Mesenchymal stem cell (in vitro differentiated cells and primary cell): Measurements from ENCODE around the gene GBX2.

Source experiments
- DNase-seq: peaks from one replicate; pipeline ENCODE4 v3.0.0-alpha.2; 2013
- H2AFZ ChIP-seq: one replicate; pipeline ENCODE4 v1.6.1; 2013; ENCODE audit warnings: low read depth, mild to moderate bottlenecking, control low read depth, inconsistent platforms, low read length, moderate library complexity
- H2AK5ac ChIP-seq: 2 replicates; pipeline ENCODE4 v1.6.1; 2013; ENCODE audit warnings: low read length, moderate library complexity, mild to moderate bottlenecking, inconsistent platforms; ENCODE audit not compliant: severe bottlenecking
- H2BK120ac ChIP-seq: one replicate; pipeline ENCODE4 v1.6.1; 2013; ENCODE audit warnings: low read depth, mild to moderate bottlenecking, inconsistent platforms, low read length, moderate library complexity
- H2BK12ac ChIP-seq, 2 experiments: one replicate each; pipeline ENCODE4 v1.6.1; 2013; ENCODE audit warnings: inconsistent platforms in 2 of 2, low read length in 2 of 2, mild to moderate bottlenecking in 2 of 2, moderate library complexity in 2 of 2, control low read depth in 1 of 2
- H2BK15ac ChIP-seq: one replicate; pipeline ENCODE4 v1.6.1; 2013; ENCODE audit warnings: mild to moderate bottlenecking, low read depth, inconsistent platforms; ENCODE audit not compliant: poor library complexity, severe bottlenecking
- H2BK5ac ChIP-seq: 2 replicates; pipeline ENCODE4 v1.6.1; 2013; ENCODE audit warnings: low read depth, mild to moderate bottlenecking, low read length, control low read depth, inconsistent platforms; ENCODE audit not compliant: poor library complexity, severe bottlenecking
- H3K14ac ChIP-seq, 2 experiments: one replicate each; pipeline ENCODE4 v1.6.1; 2013; ENCODE audit warnings: inconsistent platforms in 2 of 2, low read length in 2 of 2, control low read depth in 1 of 2, mild to moderate bottlenecking in 1 of 2, moderate library complexity in 1 of 2
- H3K18ac ChIP-seq, 2 experiments: one replicate each; pipeline ENCODE4 v1.6.1; 2013; ENCODE audit warnings: inconsistent platforms in 2 of 2, low read length in 2 of 2, control low read depth in 1 of 2, low read depth in 1 of 2, mild to moderate bottlenecking in 1 of 2
- H3K23ac ChIP-seq, 2 experiments: one replicate each; pipeline ENCODE4 v1.6.1; 2013; ENCODE audit warnings: inconsistent platforms in 2 of 2, low read length in 2 of 2, mild to moderate bottlenecking in 2 of 2, moderate library complexity in 2 of 2, control low read depth in 1 of 2
- H3K27ac ChIP-seq: 2 replicates; pipeline ENCODE4 v1.5.1; 2013; ENCODE audit warnings: mild to moderate bottlenecking, moderate library complexity, low read length, control low read depth, inconsistent platforms; ENCODE audit not compliant: poor library complexity, severe bottlenecking
- H3K27me3 ChIP-seq, 2 experiments: 2 replicates each; pipeline versions ENCODE4 v1.6.1 to v1.7.0; 2013; ENCODE audit warnings: low read length in 2 of 2, mild to moderate bottlenecking in 2 of 2, moderate library complexity in 2 of 2, control low read depth in 1 of 2, inconsistent platforms in 1 of 2; ENCODE audit not compliant: control insufficient read depth in 1 of 2, insufficient read depth in 1 of 2
- H3K36me3 ChIP-seq, 2 experiments: 2 replicates each; pipeline versions ENCODE4 v1.6.1 to v1.7.0; 2013; ENCODE audit warnings: low read length in 2 of 2, control low read depth in 1 of 2, inconsistent platforms in 1 of 2, low read depth in 1 of 2, mild to moderate bottlenecking in 1 of 2; ENCODE audit not compliant: insufficient read depth in 2 of 2, control insufficient read depth in 1 of 2
- H3K4ac ChIP-seq, 2 experiments: one replicate each; pipeline ENCODE4 v1.6.1; 2013; ENCODE audit warnings: inconsistent platforms in 2 of 2, low read length in 2 of 2, mild to moderate bottlenecking in 2 of 2, moderate library complexity in 2 of 2, control low read depth in 1 of 2, low read depth in 1 of 2
- H3K4me1 ChIP-seq: 2 replicates; pipeline ENCODE4 v1.6.1; 2013; ENCODE audit warnings: low read depth, low read length, control low read depth; ENCODE audit not compliant: control insufficient read depth, insufficient read depth
- H3K4me2 ChIP-seq: 2 replicates; pipeline ENCODE4 v1.6.1; 2013; ENCODE audit warnings: low read length, mild to moderate bottlenecking, inconsistent platforms; ENCODE audit not compliant: poor library complexity, severe bottlenecking
- H3K4me3 ChIP-seq, 2 experiments: 2 replicates each; pipeline versions ENCODE4 v1.5.1 to v1.7.0; 2013; ENCODE audit warnings: low read length in 2 of 2, mild to moderate bottlenecking in 2 of 2, control low read depth in 1 of 2, low read depth in 1 of 2; ENCODE audit not compliant: insufficient read depth in 1 of 2
- H3K79me1 ChIP-seq: replicated peaks from 2 replicates; pipeline ENCODE4 v1.6.1; 2013; ENCODE audit warnings: mild to moderate bottlenecking, control low read depth, low read length, inconsistent platforms; ENCODE audit not compliant: poor library complexity, severe bottlenecking
- H3K9ac ChIP-seq: 2 replicates; pipeline ENCODE4 v1.7.0; 2013; ENCODE audit warnings: mild to moderate bottlenecking, low read length, moderate library complexity
- H3K9me3 ChIP-seq: 2 replicates; pipeline ENCODE4 v1.7.0; 2013; ENCODE audit warnings: mild to moderate bottlenecking, low read length; ENCODE audit not compliant: control insufficient read depth
- H4K8ac ChIP-seq: one replicate; pipeline ENCODE4 v1.6.1; 2013; ENCODE audit warnings: inconsistent platforms, mild to moderate bottlenecking, low read length, moderate library complexity
- H4K91ac ChIP-seq: one replicate; pipeline ENCODE4 v1.6.1; 2013; ENCODE audit warnings: mild to moderate bottlenecking, low read length, inconsistent platforms
- WGBS: methylation state at CpG from one replicate; pipeline ENCODE4 v1.1.7; 2013; ENCODE audit warnings: mixed read lengths; 5-methylcytosine and 5-hydroxymethylcytosine counted together

GBX2 gene

DNA sequence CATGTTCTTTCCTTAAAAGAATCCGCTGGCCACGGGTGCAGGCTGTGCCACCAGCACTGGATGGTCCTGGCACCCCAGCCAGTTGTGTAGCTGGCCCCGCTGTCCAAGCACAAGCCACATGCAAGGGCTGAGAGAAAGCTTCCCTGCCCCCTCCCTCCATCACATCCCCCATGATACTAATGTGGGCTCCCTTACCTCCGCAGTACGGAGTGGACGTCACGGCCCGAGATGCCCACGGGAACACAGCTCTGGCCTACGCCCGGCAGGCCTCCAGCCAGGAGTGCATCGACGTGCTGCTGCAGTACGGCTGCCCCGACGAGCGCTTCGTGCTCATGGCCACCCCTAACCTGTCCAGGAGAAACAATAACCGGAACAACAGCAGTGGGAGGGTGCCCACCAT, 44.5 kb downstream of the GBX2 start:
- Histone ChIP-seq H2AFZ (no peak overlapping the region), H4K8ac (no peak overlapping the region), H4K91ac (no peak overlapping the region), H3K4me3 (no peak overlapping the region), H3K14ac (no peak overlapping the region), H3K4me1 (peaks cover 11% of the 10 kb centered on the region), H3K79me1 (no peaks in the 10 kb centered on the region), H3K36me3 (peaks cover 34 to 39% of the 10 kb centered on the region in 2 experiments), H3K4ac (no peak overlapping the region), H2BK12ac (no peak overlapping the region), H3K9ac (no peak overlapping the region), H2BK5ac (no peak overlapping the region), H2BK120ac (no peak overlapping the region), H3K9me3 (no peaks in the 10 kb centered on the region), H3K4me2 (no peak overlapping the region), H2BK15ac (no peak overlapping the region), H3K18ac (no peak overlapping the region), H3K23ac (peak overlapping the region in 1 of 2 experiments; percentile 25), H3K27ac (no peak overlapping the region), H3K27me3 (no peaks in the 10 kb centered on the region), H2AK5ac (no peak overlapping the region)
- WGBS: 98% methylated on average over 19 of the region's 19 CpGs
- no peak for DNase-seq

DNA sequence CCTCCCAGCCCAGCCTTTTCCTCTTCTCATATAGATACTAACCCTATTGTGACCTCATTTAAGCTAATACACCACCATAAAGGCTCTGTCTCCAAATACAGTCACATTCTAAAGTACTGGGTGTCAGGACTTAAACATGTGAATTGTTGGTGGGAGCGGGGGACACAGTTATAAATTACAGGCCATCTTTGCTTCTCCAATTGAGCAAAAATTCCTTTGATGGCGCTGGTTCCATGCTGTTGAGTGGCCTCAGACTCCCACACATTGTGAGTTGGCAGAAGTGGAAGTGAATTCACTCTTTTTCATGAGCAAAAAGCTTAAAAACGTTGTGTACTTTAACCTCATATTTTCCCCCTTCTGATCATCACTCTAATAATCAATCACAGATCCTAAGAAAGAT, 46.0 kb downstream of the GBX2 start:
- Histone ChIP-seq H3K36me3 (peaks cover 29 to 32% of the 10 kb centered on the region in 2 experiments), H3K9ac (no peak overlapping the region), H2BK15ac (no peak overlapping the region), H3K23ac (no peak overlapping the region), H2AK5ac (no peak overlapping the region), H3K18ac (no peak overlapping the region), H3K4ac (no peak overlapping the region), H3K27ac (no peak overlapping the region), H2BK5ac (no peak overlapping the region), H2AFZ (no peak overlapping the region), H3K79me1 (peaks cover 2% of the 10 kb centered on the region), H2BK12ac (no peak overlapping the region), H3K4me2 (no peak overlapping the region), H3K9me3 (no peaks in the 10 kb centered on the region), H2BK120ac (no peak overlapping the region), H4K91ac (no peak overlapping the region), H4K8ac (no peak overlapping the region), H3K27me3 (no peaks in the 10 kb centered on the region), H3K14ac (no peak overlapping the region), H3K4me3 (no peak overlapping the region), H3K4me1 (peaks cover 5% of the 10 kb centered on the region)
- no peak for DNase-seq
- WGBS: 100% methylated on average over 3 of the region's 3 CpGs

DNA sequence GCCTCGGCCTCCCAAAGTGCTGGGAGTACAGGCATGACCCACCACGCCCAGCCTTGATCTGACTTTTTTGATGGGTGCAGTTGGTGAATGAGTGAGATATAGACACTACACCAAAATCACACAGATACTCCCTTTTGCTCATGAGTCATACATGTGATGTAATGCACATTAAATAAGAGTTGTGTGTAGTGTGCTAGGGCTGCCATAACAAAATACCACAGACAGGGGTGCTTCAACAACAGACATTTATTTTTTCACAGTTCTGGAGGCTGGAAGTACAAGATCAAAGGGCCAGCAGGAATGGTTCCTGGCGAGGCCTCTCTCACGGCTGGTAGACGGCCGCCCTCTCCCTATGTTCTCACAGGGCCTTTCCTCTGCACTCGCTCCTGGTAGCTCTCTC, 46.6 kb downstream of the GBX2 start:
- no peaks in the 10 kb centered on the region for H3K27me3 ChIP-seq
- no peak overlapping the region for H2BK12ac ChIP-seq
- H2BK5ac ChIP-seq: no peak overlapping the region
- DNase-seq: peak; percentile 14
- H3K4me3 ChIP-seq: no peak overlapping the region
- H3K4me2 ChIP-seq: no peak overlapping the region
- no peak overlapping the region for H3K4ac ChIP-seq
- no peak overlapping the region for H4K91ac ChIP-seq
- peaks cover 5% of the 10 kb centered on the region for H3K4me1 ChIP-seq
- H4K8ac ChIP-seq: no peak overlapping the region
- no peaks in the 10 kb centered on the region for H3K9me3 ChIP-seq
- no peak overlapping the region for H2AFZ ChIP-seq
- H3K36me3 ChIP-seq: peaks cover 22 to 26% of the 10 kb centered on the region in 2 experiments
- H2BK15ac ChIP-seq: no peak overlapping the region
- H3K79me1 ChIP-seq: peaks cover 2% of the 10 kb centered on the region
- H3K9ac ChIP-seq: no peak overlapping the region
- 91% methylated on average over 5 of the region's 7 CpGs for WGBS
- H2BK120ac ChIP-seq: no peak overlapping the region
- H2AK5ac ChIP-seq: no peak overlapping the region
- no peak overlapping the region for H3K18ac ChIP-seq
- no peak overlapping the region for H3K23ac ChIP-seq
- H3K14ac ChIP-seq: no peak overlapping the region
- no peak overlapping the region for H3K27ac ChIP-seq

DNA sequence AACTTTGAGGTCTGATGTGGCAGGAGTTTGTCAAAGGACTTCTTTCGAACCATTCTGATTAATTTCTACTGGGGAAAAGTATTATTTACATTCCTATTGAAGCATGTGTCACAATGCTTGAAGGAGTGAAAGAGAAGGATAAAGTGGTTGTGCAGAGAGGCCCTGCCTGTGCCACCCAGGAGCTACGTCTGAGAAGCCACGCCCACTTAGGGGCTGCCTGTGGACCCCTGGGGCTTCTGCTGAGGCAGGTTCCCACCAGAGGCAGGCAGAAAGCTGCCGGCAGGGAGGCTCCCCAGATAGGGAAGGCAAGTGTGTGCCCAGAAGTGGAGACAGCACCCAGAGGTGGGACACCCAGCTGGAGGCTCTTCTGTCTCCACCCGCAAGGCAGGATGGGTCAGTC, 47.4 kb downstream of the GBX2 start:
- Histone ChIP-seq H2BK15ac (peak overlapping the region; percentile 45), H2AFZ (no peak overlapping the region), H3K4me1 (peaks cover 5% of the 10 kb centered on the region), H3K4ac (no peak overlapping the region), H3K23ac (no peak overlapping the region), H3K9me3 (no peaks in the 10 kb centered on the region), H3K36me3 (peaks cover 19 to 22% of the 10 kb centered on the region in 2 experiments), H4K91ac (no peak overlapping the region), H2BK120ac (no peak overlapping the region), H2BK5ac (no peak overlapping the region), H3K4me2 (no peak overlapping the region), H3K9ac (no peak overlapping the region), H3K4me3 (no peak overlapping the region), H3K14ac (no peak overlapping the region), H3K27ac (no peak overlapping the region), H2BK12ac (no peak overlapping the region), H2AK5ac (no peak overlapping the region), H3K27me3 (no peaks in the 10 kb centered on the region), H4K8ac (no peak overlapping the region), H3K18ac (no peak overlapping the region), H3K79me1 (peaks cover 2% of the 10 kb centered on the region)
- DNase-seq: no peak
- 68% methylated on average over 4 of the region's 5 CpGs for WGBS
